ENCODE measurements around the gene TIMP3.

- TF ChIP-seq GATA3 (IDR thresholded peaks at IDR 0.05; ENCODE audit: low read depth, low read length) (no peak), GATA2 (IDR thresholded peaks at IDR 0.05; ENCODE audit: low read depth, low read length) (no peak)
Measured at GRCh38 chr22:32848226-32848625, 46.7 kb downstream of the TIMP3 start.

All from SH-SY5Y (cell line).